Measurements from ENCODE around the gene SIRPB1. TPM values are rescaled to one million over a fixed set of nuclear protein-coding genes. Genes with fewer than 3 reads are reported as not detected.
A peak's percentile ranks its signal among the peaks of the same experiment; 100 is the strongest.
"Not testable (repeated sequence)": the region's sequence is repeated elsewhere in the genome, so short reads cannot be mapped to it uniquely, and the experiment has no call there.

Gene SIRPB1
- total RNA-seq, 2 experiments from 2014 or later: 1.3 to 2.0 TPM

GRCh38 chr20:1587781-1588532 is 31.9 kb downstream of the SIRPB1 start:
- intact Hi-C loops (cut with micrococcal nuclease): loop anchor here (2.0 to 5.0 kb wide), 4 partner anchors 37 to 189 kb away; partner anchors contain the start of gene SIRPG
- DNase-seq: peak; percentile 38
- peaks cover 26% of the 10 kb centered on the region for H3K4me1 Mint-ChIP-seq (ENCODE audit: low read depth)
- no peaks in the 10 kb centered on the region for H3K27me3 Mint-ChIP-seq
- peak overlapping the region; percentile 88 for H3K27ac Mint-ChIP-seq
- ChIA-PET CTCF (interaction anchor here (1.2 to 2.8 kb wide), 2 partner anchors 59 to 146 kb away, joined by 3 to 15 read pairs; no protein-coding TSS in a partner anchor), POLR2A (no interaction called here)
- no peak overlapping the region for H3K4me3 Mint-ChIP-seq
- no peaks in the 10 kb centered on the region for H3K9me3 Mint-ChIP-seq
- H3K36me3 Mint-ChIP-seq: no peaks in the 10 kb centered on the region

- ChIA-PET POLR2A (no interaction called here), CTCF (no interaction called here)
- Mint-ChIP-seq H3K27me3 (no peaks in the 10 kb centered on the region), H3K4me1 (ENCODE audit: low read depth) (no peaks in the 10 kb centered on the region), H3K36me3 (no peaks in the 10 kb centered on the region), H3K9me3 (no peaks in the 10 kb centered on the region), H3K4me3 (no peak overlapping the region), H3K27ac (no peak overlapping the region)
- intact Hi-C loops (cut with micrococcal nuclease): loop anchor here (2.0 kb wide), 1 partner anchor 33 kb away; no protein-coding TSS in a partner anchor
- no peak for DNase-seq
Measured at GRCh38 chr20:1579488-1579887, 40.3 kb downstream of the SIRPB1 start.

- ChIA-PET CTCF (no interaction called here), POLR2A (interaction anchor here (0.5 kb wide), 1 partner anchor 46 kb away, joined by 3 read pairs; no protein-coding TSS in a partner anchor)
- Mint-ChIP-seq H3K4me1 (ENCODE audit: low read depth) (no peaks in the 10 kb centered on the region), H3K27ac (no peak overlapping the region), H3K4me3 (no peak overlapping the region), H3K27me3 (no peaks in the 10 kb centered on the region), H3K36me3 (no peaks in the 10 kb centered on the region), H3K9me3 (no peaks in the 10 kb centered on the region)
- no peak for DNase-seq
- intact Hi-C loops (cut with micrococcal nuclease): loop anchor here (2.0 kb wide), 1 partner anchor 35 kb away; no protein-coding TSS in a partner anchor
Measured at GRCh38 chr20:1577906-1578305, 41.9 kb downstream of the SIRPB1 start.

GRCh38 chr20:1577313-1577712 is 42.5 kb downstream of the SIRPB1 start:
- H3K36me3 Mint-ChIP-seq; H3K9me3 Mint-ChIP-seq; POLR2A ChIA-PET; intact Hi-C loops (cut with micrococcal nuclease); DNase-seq; H3K4me1 Mint-ChIP-seq (ENCODE audit: low read depth); H3K27me3 Mint-ChIP-seq; H3K27ac Mint-ChIP-seq; H3K4me3 Mint-ChIP-seq: not testable (repeated sequence)
- CTCF ChIA-PET: interaction anchor here (1.3 kb wide), 1 partner anchor 199 kb away, joined by 4 read pairs; no protein-coding TSS in a partner anchor

GRCh38 chr20:1576641-1577040 is 43.2 kb downstream of the SIRPB1 start:
- DNase-seq: no peak
- no peaks in the 10 kb centered on the region for H3K9me3 Mint-ChIP-seq
- no peak overlapping the region for H3K4me3 Mint-ChIP-seq
- intact Hi-C loops (cut with micrococcal nuclease): no loop called here
- POLR2A ChIA-PET: no interaction called here
- no peak overlapping the region for H3K27ac Mint-ChIP-seq
- CTCF ChIA-PET: interaction anchor here (1.3 kb wide), 1 partner anchor 200 kb away, joined by 4 read pairs; no protein-coding TSS in a partner anchor
- no peaks in the 10 kb centered on the region for H3K36me3 Mint-ChIP-seq
- no peaks in the 10 kb centered on the region for H3K4me1 Mint-ChIP-seq (ENCODE audit: low read depth)
- H3K27me3 Mint-ChIP-seq: no peaks in the 10 kb centered on the region

- peak; percentile 28 for DNase-seq
- CTCF ChIA-PET: interaction anchor here (1.3 kb wide), 1 partner anchor 201 kb away, joined by 4 read pairs; no protein-coding TSS in a partner anchor
- H3K27me3 Mint-ChIP-seq; H3K4me1 Mint-ChIP-seq (ENCODE audit: low read depth); H3K4me3 Mint-ChIP-seq; H3K27ac Mint-ChIP-seq; H3K36me3 Mint-ChIP-seq; H3K9me3 Mint-ChIP-seq; intact Hi-C loops (cut with micrococcal nuclease); POLR2A ChIA-PET: not testable (repeated sequence)
Measured at GRCh38 chr20:1576003-1576402, 43.8 kb downstream of the SIRPB1 start.

- POLR2A ChIA-PET; H3K9me3 Mint-ChIP-seq; H3K27me3 Mint-ChIP-seq; H3K27ac Mint-ChIP-seq; H3K4me1 Mint-ChIP-seq (ENCODE audit: low read depth); DNase-seq; H3K4me3 Mint-ChIP-seq; H3K36me3 Mint-ChIP-seq; intact Hi-C loops (cut with micrococcal nuclease): not testable (repeated sequence)
- CTCF ChIA-PET: interaction anchor here (2.2 kb wide), 1 partner anchor 206 kb away, joined by 6 read pairs; no protein-coding TSS in a partner anchor
Measured at GRCh38 chr20:1571583-1571982, 48.2 kb downstream of the SIRPB1 start.

Other genes with a start within 250 kb of the SIRPB1 start
- gene FKBP1A, start 227.0 kb downstream of the SIRPB1 start, total RNA-seq: 100 to 1,000 TPM; 247 to 252 TPM
- gene NSFL1C, start 153.2 kb downstream of the SIRPB1 start, total RNA-seq: 10 to 100 TPM; 81.8 to 83.1 TPM
- gene SIRPB2, start 128.6 kb downstream of the SIRPB1 start, total RNA-seq: not detected
- gene SIRPD, start 62.3 kb downstream of the SIRPB1 start, total RNA-seq: not detected
- 10 to 100 TPM; 27.9 to 28.5 TPM for gene SIRPG, start 37.8 kb upstream of the SIRPB1 start, total RNA-seq